OCI-M1 (cell line): Measurements from ENCODE around the gene SOX4.
"Not testable (repeated sequence)": the region's sequence is repeated elsewhere in the genome, so short reads cannot be mapped to it uniquely, and the experiment has no call there.

Experiments used
- DNase-seq: peaks from one replicate; lab custom pipeline; 2025; lab: John Stamatoyannopoulos, UW

SOX4 gene

DNA sequence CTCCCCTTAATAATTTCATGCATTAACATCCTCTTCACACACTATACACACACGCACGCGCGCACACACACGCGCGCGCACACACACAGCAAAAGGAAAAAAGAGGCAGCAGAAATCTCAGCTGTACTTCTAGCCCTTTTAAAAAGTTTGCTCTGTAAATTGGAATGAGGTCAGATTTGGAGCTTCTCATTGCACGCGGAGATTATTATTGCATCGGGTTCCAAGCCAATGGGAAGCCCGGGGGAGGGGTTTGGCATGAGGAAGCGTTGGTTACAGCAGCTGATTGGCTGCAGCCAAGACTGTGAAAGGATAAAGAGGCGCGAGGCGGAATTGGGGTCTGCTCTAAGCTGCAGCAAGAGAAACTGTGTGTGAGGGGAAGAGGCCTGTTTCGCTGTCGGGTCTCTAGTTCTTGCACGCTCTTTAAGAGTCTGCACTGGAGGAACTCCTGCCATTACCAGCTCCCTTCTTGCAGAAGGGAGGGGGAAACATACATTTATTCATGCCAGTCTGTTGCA lies at the start of gene SOX4:
Gene SOX4, plus strand, starts transcription at position 340 of the 515 bp plus-strand sequence. CDS start 784 bp downstream, outside the sequence.
- DNase-seq, result peak; percentile 89

GRCh38 chr6:21552286-21552685 lies 41.3 kb upstream of the SOX4 start:
- DNase-seq, result not testable (repeated sequence)

DNA sequence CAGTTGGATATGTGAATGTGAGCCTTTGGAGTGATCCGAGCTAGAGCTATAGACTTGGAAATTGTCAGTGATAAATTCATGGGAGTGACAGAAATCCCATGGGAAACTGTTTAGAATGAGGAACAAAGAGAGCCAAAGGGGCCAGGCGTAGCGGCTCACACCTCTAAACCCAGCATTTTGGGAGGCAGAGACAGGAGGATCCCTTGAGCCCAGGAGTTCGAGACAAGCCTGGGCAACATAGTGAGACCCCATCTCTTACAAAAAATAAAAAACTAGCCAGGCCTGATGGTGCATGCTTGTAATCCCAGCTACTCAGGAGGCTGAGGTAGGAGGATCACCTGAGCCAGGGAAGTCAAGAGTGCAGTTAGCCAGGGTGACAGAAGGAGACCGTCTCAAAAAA lies 39.3 kb upstream of the SOX4 start:
- DNase-seq, result no peak

DNA sequence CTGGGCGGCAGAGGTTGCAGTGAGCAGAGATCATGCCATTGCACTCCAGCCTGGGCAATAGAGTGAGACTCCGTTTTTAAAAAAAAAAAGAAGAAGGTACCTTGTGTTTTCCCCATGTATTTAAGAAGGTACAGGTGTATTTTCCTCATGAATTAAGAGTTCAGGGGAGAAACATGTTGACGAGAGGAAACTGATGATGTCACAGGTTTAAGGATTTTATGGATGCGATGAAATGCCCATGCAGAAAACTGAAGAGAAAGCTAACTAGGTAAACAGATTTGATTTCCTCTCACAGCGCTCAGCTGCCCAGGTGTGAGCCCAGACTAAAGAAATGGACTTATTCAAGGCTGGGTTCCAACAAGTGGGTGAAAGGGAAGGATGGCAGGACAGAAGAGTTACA lies 38.4 kb upstream of the SOX4 start:
- DNase-seq, result no peak

DNA sequence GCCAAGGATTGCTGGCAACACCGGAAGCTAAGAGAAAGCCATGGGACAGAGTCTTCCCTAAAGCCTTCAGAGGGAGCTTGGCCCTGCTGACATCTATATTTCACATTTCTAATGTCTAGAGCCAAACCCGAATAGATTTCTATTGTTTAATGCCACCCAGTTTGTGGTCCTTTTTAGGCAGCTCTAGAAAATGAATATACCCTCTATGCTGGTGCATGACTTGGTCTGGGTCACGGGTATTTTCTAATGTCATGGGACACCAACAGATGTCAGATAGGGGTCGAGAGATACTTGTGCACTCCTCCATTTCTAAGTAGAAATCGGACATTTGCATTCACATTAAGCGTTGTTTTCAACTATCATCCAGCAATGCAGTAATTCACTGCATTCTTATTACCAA lies 37.0 kb upstream of the SOX4 start:
- DNase-seq, result no peak

DNA sequence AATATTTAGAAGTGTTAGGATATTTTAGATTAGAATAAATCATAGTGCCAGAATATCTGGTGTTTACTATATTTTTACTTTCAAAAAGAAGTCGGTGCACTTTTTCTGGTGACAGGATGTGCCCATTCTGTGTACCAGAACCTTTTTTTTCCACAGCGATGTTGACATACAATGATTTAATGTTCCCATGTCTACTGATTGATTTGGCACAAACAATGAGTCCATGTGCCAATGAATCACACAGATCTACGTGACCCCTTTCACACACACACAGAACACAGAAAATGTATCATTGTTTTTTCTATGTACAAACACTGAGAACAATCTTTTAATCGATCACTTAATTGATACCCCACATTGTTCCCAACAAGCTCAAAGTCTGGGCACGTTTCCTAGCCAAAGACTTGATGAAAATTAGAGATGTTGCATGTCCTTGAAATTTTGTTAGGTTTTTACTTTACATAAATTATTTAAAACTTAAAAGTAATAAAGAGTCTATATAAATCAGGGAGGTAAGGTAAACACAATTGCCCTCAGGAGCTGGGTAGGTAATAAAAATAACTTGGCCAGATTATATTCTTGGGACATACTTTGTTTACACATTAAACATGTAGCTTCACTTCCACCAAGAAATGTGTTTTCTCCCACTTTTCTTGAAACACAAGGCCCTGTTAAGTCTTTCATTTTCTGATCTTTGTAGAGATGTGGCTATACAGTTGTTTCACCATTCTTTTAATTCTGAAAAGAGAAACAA lies 36.4 kb upstream of the SOX4 start:
- no peak for DNase-seq

- DNase-seq, result no peak
These were observed 34.3 kb upstream of the SOX4 start for GRCh38 chr6:21559238-21559637.

DNA sequence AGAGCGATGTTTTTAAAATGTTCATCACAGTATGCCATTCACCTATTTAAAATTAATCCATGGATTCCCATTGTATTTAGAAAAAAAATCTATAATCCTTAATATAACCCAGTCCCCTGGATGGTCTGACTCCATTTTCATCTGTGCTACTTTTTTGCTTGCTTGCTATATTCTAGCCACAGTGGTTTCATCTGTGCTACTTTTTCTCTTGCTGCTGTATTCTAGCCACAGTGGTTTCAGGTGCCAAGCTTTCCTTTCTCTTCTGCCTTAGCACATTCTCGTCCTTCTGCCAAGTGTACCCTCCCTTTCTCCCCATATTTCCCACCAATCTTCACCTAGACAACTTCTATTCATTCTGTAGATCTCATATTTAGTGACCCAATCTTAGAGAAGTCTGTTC lies 33.3 kb upstream of the SOX4 start:
- DNase-seq, result no peak

DNA sequence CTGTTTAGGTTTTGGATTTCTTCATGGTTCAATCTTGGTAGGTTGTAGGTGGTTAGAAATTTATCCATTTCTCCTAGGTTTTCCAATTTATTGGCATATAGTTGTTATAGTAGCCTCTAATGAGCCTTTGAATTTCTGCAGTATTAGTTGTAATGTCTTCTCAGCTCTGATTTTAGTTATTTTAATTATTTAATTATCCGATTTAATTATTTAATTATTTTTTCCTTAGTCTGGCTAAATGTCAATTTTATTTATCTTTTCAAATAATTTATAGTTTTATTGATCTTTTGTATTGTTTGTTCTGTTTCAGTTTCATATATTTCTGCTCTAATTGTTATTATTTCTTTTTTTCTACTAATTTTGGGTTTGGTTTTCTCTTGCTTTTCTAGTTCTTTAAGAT lies 28.1 kb upstream of the SOX4 start:
- no peak for DNase-seq

DNA sequence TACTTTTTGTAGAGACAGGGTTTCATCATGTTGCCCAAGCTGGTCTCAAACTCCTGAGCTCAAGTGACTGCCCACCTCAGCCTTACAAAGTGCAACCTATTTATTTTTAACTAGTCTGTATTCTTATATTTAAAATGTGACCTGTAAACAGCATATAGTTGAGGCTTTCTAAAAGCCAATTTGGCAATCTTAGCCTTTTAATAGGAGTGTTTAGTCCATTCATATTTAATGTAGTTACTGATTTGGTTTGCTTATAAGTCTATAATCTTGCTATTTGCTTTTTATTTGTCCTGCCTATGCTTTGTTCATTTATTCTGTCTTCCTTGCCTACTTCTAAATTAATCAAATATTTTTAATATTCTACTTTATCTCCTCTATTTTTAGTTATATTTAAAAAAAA lies 15.0 kb upstream of the SOX4 start:
- DNase-seq, result no peak

DNA sequence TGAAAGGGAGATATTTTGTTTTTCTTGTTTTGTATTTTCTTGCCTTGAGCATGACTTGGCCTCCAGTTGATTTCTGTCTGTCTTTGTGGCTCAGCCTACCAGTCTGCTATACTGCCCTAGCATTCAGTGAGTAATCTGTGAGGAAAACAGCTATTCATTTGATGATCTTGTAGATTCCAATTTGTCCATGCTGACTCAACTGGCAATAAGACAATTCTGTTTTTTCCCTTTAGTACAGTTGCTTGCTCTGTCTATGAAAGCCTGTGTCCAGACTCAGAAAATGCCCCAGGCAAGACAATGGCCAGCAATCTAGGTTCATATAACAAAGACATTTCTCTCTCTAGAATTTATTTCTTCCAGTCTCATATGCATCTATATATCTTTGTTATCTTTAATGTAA lies 10.9 kb upstream of the SOX4 start:
- DNase-seq, result no peak

DNA sequence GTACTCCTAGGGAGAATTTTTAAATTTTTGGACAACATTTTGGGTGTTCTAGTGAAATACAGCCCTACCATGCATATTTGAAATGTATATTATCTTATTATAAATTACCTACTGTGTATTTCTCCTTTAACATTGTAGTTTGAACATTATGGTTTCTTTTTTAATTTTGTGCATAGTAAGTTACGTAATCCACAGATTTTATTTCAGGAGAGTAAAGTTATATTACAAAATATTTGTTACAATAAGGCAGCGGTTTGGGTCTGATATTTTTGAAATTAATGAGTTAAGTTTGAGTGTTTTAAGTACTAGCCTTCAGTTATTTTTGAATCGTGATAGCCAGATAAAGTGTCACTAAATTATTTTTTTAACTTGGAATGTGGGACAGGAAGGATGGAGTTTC lies 7.3 kb upstream of the SOX4 start:
- DNase-seq, result no peak

DNA sequence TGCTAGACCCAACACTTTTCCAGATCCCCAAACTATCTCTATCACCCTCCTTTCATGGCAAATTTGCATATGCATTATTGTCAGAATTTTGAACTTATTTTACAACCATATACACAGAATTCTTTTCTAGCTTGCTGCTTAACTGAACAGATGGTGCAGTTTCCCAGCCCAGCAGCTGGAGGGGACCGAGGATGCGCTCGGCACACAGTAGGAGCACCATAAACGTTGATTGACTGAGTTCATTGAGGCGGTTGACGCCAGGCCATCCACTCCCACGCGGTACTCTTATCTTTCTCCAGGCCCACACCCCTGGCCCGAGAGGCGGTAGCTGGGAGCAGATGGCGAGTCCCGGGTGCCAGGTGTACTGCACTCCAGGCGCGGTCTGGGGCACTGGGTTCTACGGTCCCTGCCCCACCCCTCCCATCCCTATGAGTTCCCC lies 6.8 kb upstream of the SOX4 start:
- no peak for DNase-seq

GRCh38 chr6:21587179-21587960 lies 6.2 kb upstream of the SOX4 start:
- DNase-seq, result peak; percentile 69

GRCh38 chr6:21587961-21588480 lies 5.5 kb upstream of the SOX4 start:
- DNase-seq, result no peak

DNA sequence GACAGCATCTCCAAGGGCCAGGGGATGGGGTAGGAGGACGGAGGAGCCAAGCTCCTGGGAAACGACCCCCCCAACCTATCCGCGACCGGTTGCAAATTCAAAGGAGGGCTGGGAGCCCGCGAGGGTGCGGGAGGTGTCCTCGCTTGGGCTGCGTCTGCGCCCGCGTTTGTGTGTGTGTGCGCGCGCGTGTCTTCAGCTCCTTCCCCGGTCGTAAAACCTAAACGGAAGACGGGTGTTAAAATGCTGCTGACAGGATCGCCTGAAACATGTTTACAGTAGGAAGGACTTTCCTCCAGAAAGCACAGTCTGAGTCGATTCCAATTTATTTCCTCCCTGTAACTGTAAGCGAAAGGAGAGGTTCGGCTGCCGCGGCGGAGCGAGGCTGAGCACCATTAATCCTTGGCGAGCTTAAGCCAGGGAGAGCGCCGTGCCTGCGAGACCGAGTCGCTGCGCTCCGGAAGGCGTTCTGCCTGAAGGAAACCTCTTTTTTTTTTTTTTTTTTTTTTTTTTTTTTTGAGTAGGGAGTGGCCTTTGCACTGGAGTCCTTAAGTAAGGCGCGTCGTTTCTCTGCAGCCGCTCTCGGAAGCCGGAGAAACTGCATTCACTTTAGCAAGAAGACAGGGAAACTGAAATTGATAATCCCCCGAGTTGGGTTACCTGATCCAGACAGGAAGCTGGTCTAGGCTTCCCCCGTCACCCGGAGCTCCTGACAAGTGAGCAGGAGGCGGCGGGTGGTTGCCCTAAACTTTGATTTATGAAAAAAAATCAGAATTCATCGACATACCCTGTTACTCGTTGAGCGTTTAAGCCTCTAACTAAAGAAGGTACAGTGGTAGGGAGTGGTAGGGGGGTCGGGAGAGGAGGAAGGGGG lies 4.8 kb upstream of the SOX4 start:
- peak; percentile 79 for DNase-seq

- peak; percentile 91 for DNase-seq
These were observed 3.9 kb upstream of the SOX4 start for GRCh38 chr6:21589352-21590345.

GRCh38 chr6:21590346-21590745 lies 3.2 kb upstream of the SOX4 start:
- no peak for DNase-seq

DNA sequence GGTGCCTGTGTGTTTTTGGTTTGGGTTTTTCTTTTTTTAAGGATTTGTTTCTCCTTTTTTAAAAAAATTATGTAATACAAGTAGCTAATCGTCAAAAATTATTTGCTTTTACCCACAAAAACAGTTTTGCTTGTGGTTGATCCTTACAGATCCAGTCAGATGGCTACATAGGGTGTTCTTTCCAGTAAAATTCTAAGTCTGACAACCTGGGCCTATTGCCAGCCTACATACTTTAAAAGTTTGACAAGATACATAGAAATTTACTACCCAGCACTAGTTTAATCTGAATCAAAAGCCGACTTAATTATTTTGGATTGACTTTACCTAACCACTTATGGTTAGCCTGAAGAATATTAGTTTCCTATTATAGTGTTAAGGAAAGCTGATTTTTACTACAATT lies 2.1 kb upstream of the SOX4 start:
- no peak for DNase-seq

GRCh38 chr6:21592953-21593352 lies 598 bp upstream of the SOX4 start:
- DNase-seq, result no peak

DNA sequence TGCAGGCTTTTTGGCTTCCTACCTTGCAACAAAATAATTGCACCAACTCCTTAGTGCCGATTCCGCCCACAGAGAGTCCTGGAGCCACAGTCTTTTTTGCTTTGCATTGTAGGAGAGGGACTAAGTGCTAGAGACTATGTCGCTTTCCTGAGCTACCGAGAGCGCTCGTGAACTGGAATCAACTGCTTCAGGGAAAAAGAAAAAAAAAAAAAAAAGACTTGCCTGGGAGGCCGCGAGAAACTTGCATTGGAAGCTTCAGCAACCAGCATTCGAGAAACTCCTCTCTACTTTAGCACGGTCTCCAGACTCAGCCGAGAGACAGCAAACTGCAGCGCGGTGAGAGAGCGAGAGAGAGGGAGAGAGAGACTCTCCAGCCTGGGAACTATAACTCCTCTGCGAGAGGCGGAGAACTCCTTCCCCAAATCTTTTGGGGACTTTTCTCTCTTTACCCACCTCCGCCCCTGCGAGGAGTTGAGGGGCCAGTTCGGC lies 420 bp downstream of the SOX4 start:
- no peak for DNase-seq
